PC-9 (cell line): Measurements from ENCODE around the gene RSPRY1. TPM values are rescaled to one million over a fixed set of nuclear protein-coding genes. Genes with fewer than 3 reads are reported as not detected.

Source experiments
- BruUV-seq: library from RNA; stranded (reverse); fragments of 400-500 nt; replicated peaks from 2 replicates; lab custom pipeline; 2021; lab: Mats Ljungman, UMichigan
- CTCF ChIA-PET: fragments of 300-600 bp; sonication (Branson Sonifier 250); formaldehyde crosslinking; loops from one replicate; lab custom pipeline; 2022; ENCODE audit warnings: antibody characterized with exemption; lab: Charles Lee
- POLR2A ChIA-PET: fragments of 300-600 bp; sonication (Branson Sonifier 250); formaldehyde crosslinking; loops from one replicate; lab custom pipeline; 2022; ENCODE audit warnings: antibody characterized with exemption; ENCODE audit not compliant: unreplicated experiment; lab: Charles Lee
- DNase-seq, 2 experiments: peaks; one replicate each; pipeline versions ENCODE4 v3.0.0 to v3.0.0-alpha.2; 2015 to 2022; ENCODE audit warnings: mixed read lengths in 1 of 2
- H2AFZ ChIP-seq: fragments of 200-600 bp; sonication (generic); 2 replicates; pipeline ENCODE4 v1.8.1; 2017; ENCODE audit warnings: antibody characterized with exemption
- H3F3A ChIP-seq: fragments of 200-600 bp; sonication (generic); 2 replicates; pipeline ENCODE4 v1.8.1; 2017; ENCODE audit warnings: antibody characterized with exemption, mild to moderate bottlenecking, low read depth; ENCODE audit not compliant: insufficient read depth
- H3K27ac ChIP-seq: fragments of 200-600 bp; sonication (generic); 2 replicates; pipeline ENCODE4 v1.6.1; 2016; ENCODE audit warnings: mixed run types
- H3K27me3 ChIP-seq: fragments of 200-600 bp; sonication (generic); 2 replicates; pipeline ENCODE4 v1.6.1; 2016; ENCODE audit warnings: low read depth, mixed run types; ENCODE audit not compliant: insufficient read depth
- H3K36me3 ChIP-seq: fragments of 200-600 bp; sonication (generic); 2 replicates; pipeline ENCODE4 v1.6.1; 2016; ENCODE audit warnings: low read depth, mixed run types
- H3K4me1 ChIP-seq: fragments of 200-600 bp; sonication (generic); replicated peaks from 2 replicates; pipeline ENCODE4 v1.6.1; 2016; ENCODE audit warnings: mixed run types; ENCODE audit not compliant: insufficient read depth
- H3K4me2 ChIP-seq: fragments of 200-600 bp; sonication (generic); 2 replicates; pipeline ENCODE4 v1.6.1; 2017; ENCODE audit warnings: mixed run types
- H3K4me3 ChIP-seq: fragments of 200-600 bp; sonication (generic); 2 replicates; pipeline ENCODE4 v1.6.1; 2016; ENCODE audit warnings: mixed run types
- H3K79me2 ChIP-seq: fragments of 200-600 bp; sonication (generic); 2 replicates; pipeline ENCODE4 v1.6.1; 2017; ENCODE audit warnings: low read depth, mixed run types
- H3K9me2 ChIP-seq: fragments of 200-600 bp; sonication (generic); 2 replicates; pipeline ENCODE4 v1.8.1; 2017; ENCODE audit warnings: mild to moderate bottlenecking; ENCODE audit not compliant: insufficient read depth
- H3K9me3 ChIP-seq: fragments of 200-600 bp; sonication (generic); 2 replicates; pipeline ENCODE4 v1.8.1; 2016; ENCODE audit warnings: low read depth; ENCODE audit not compliant: insufficient read depth
- H4K20me1 ChIP-seq: fragments of 200-600 bp; sonication (generic); 2 replicates; pipeline ENCODE4 v1.8.1; 2017; ENCODE audit not compliant: insufficient read depth
- CTCF ChIP-seq: fragments of 200-600 bp; sonication (generic); conservative IDR thresholded peaks from 2 replicates; pipeline ENCODE4 v1.6.1; 2017; ENCODE audit warnings: mixed run types, antibody characterized with exemption, mild to moderate bottlenecking, moderate library complexity
- EZH2 ChIP-seq: fragments of 200-600 bp; sonication (generic); IDR thresholded peaks from 2 replicates; pipeline ENCODE4 v1.8.0; 2017; ENCODE audit warnings: antibody characterized with exemption, low read depth
- intact Hi-C: fragments of 100-400 bp; cut with micrococcal nuclease; formaldehyde crosslinking; loops from one replicate; pipeline ENCODE4 v1.10.0; 2022; ENCODE audit not compliant: unreplicated experiment
- total RNA-seq: library from RNA; stranded (reverse); gene quantifications from 2 replicates; pipeline ENCODE4 v1.2.3, GENCODE V29; 2021

The RSPRY1 gene
- total RNA-seq, 1 experiment from 2014 or later = 26.3 TPM

DNA sequence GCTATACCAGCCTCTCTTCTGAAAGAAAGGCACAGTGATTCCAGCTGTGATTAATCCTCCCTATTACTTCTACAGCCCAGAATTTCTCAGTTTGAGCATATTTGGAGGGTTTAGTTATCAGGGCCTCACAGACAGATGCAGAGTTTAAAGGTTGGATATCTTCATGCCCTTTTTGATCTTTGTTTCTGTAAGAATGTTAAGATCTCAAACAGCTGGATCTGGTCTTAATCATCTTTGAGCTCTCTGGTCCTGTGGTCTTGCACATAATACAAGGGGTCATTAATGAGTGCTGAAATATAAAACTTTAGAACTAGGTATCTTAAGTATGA, 49.9 kb downstream of the RSPRY1 start:
- H2AFZ ChIP-seq = no peak overlapping the region
- H3K4me1 ChIP-seq = no peaks in the 10 kb centered on the region
- H3K9me2 ChIP-seq = no peaks in the 10 kb centered on the region
- intact Hi-C loops = no loop called here
- peaks cover 23% of the 10 kb centered on the region; the same call in 1 of the 2 replicates for H3K36me3 ChIP-seq
- no peak overlapping the region for H3K27ac ChIP-seq
- CTCF ChIA-PET = no interaction called here
- no peaks in the 10 kb centered on the region for H3K9me3 ChIP-seq
- H3K79me2 ChIP-seq = no peaks in the 10 kb centered on the region
- no peaks in the 10 kb centered on the region for H4K20me1 ChIP-seq
- POLR2A ChIA-PET = interaction anchor here (0.6 to 0.7 kb wide), 2 partner anchors 15 to 415 kb away, joined by 3 to 4 read pairs; no protein-coding TSS in a partner anchor
- peaks cover 4% of the 10 kb centered on the region for H3F3A ChIP-seq
- no peak overlapping the region for H3K4me2 ChIP-seq
- H3K27me3 ChIP-seq = no peaks in the 10 kb centered on the region
- BruUV-seq = no TSS peak
- TF ChIP-seq EZH2 (no peak), CTCF (no peak)
- no peak for DNase-seq
- H3K4me3 ChIP-seq = no peak overlapping the region

DNA sequence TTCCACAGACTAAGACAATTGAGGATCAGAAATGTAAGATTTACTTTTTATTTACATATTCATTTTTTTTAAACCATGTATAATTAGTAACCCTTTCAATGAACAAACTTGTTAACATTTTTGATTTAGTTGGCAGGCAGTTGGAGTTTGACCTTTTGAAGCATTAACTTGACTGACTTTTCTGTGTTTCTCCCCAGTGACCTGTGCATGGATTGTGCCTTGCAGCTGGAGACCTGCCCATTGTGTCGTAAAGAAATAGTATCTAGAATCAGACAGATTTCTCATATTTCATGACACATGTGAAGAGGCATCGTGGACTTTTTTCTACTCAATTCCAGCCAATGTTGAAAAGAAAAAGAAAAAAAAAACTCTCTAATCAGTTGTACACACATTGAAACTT, 52.6 kb downstream of the RSPRY1 start:
- CTCF ChIA-PET = no interaction called here
- no TSS peak for BruUV-seq

DNA sequence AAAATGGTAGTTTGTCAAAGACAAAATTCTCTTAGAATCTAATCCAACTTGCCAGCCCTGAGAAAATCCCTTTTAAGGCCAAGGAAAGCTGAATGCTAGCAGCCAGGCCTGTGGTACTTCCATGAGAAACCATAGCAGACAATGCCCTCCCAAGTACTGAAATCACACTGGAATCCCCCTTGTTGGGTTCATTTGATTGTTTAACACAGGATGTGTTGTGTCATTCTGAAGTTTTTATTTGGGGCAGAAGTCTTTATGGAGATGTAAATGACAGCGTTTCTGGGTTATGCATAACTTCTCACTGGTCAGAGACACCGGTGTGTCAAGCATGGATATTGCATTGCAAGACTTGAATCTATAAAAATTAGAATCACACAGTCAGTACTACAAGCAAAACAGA, 53.0 kb downstream of the RSPRY1 start:
- no peaks in the 10 kb centered on the region for H3K27me3 ChIP-seq
- POLR2A ChIA-PET = no interaction called here
- no peak overlapping the region for H3K4me3 ChIP-seq
- peaks cover 18% of the 10 kb centered on the region for H3F3A ChIP-seq
- no peak overlapping the region for H3K27ac ChIP-seq
- H3K4me2 ChIP-seq = no peak overlapping the region
- intact Hi-C loops = no loop called here
- H3K9me3 ChIP-seq = no peaks in the 10 kb centered on the region
- no peaks in the 10 kb centered on the region for H4K20me1 ChIP-seq
- H3K4me1 ChIP-seq = peaks cover 3% of the 10 kb centered on the region
- H3K79me2 ChIP-seq = no peaks in the 10 kb centered on the region
- no peaks in the 10 kb centered on the region for H3K9me2 ChIP-seq
- DNase-seq = no peak
- CTCF ChIA-PET = no interaction called here
- H2AFZ ChIP-seq = no peak overlapping the region
- peaks cover 11% of the 10 kb centered on the region; the same call in 1 of the 2 replicates for H3K36me3 ChIP-seq
- no TSS peak for BruUV-seq
- no peak for TF ChIP-seq EZH2
- TF ChIP-seq CTCF = no peak

More for the DNA sequence above, 52.6 kb downstream of the RSPRY1 start:
- no peaks in the 10 kb centered on the region for H3K9me3 ChIP-seq
- H3K4me2 ChIP-seq = no peak overlapping the region
- no peaks in the 10 kb centered on the region for H3K4me1 ChIP-seq
- H3K9me2 ChIP-seq = no peaks in the 10 kb centered on the region
- TF ChIP-seq CTCF = no peak
- no peak for TF ChIP-seq EZH2
- H3K27ac ChIP-seq = no peak overlapping the region
- no peaks in the 10 kb centered on the region for H3K79me2 ChIP-seq
- no peak overlapping the region for H2AFZ ChIP-seq
- no peaks in the 10 kb centered on the region for H3K27me3 ChIP-seq
- no peak for DNase-seq
- POLR2A ChIA-PET = no interaction called here
- no peak overlapping the region for H3K4me3 ChIP-seq
- peaks cover 11% of the 10 kb centered on the region; the same call in 1 of the 2 replicates for H3K36me3 ChIP-seq
- peaks cover 16% of the 10 kb centered on the region for H3F3A ChIP-seq
- intact Hi-C loops = no loop called here
- no peaks in the 10 kb centered on the region for H4K20me1 ChIP-seq
